Measurements from ENCODE around the gene SEC24D.
A peak's percentile ranks its signal among the peaks of the same experiment; 100 is the strongest.
"Not testable (repeated sequence)": the region's sequence is repeated elsewhere in the genome, so short reads cannot be mapped to it uniquely, and the experiment has no call there.

Gene SEC24D

GRCh38 chr4:118835571-118836300 is at the start of gene SEC24D:
Gene SEC24D (minus strand): TSS chr4:118836126. CDS start chr4:118833696, 2,430 bp downstream.
- peak; percentile 58 for DNase-seq (ENCODE audit: low read depth)
- peak within 1 kb of the TSS; percentile 89 for H3K4me3 ChIP-seq (ENCODE audit: low read depth, low read length)

GRCh38 chr4:118884716-118885115 is 48.8 kb upstream of the SEC24D start:
- no peak for DNase-seq (ENCODE audit: low read depth)
- H3K4me3 ChIP-seq (ENCODE audit: low read depth, low read length): no peak overlapping the region

- no peak for DNase-seq (ENCODE audit: low read depth)
- no peak overlapping the region for H3K4me3 ChIP-seq (ENCODE audit: low read depth, low read length)
Measured at GRCh38 chr4:118883861-118884260, 47.9 kb upstream of the SEC24D start.

GRCh38 chr4:118881512-118882146 is 45.7 kb upstream of the SEC24D start:
- H3K4me3 ChIP-seq (ENCODE audit: low read depth, low read length): no peak overlapping the region

GRCh38 chr4:118879409-118879808 is 43.5 kb upstream of the SEC24D start:
- DNase-seq (ENCODE audit: low read depth): no peak

More at GRCh38 chr4:118881512-118882146, 45.7 kb upstream of the SEC24D start:
- no peak for DNase-seq (ENCODE audit: low read depth)

GRCh38 chr4:118878507-118878906 is 42.6 kb upstream of the SEC24D start:
- DNase-seq (ENCODE audit: low read depth); H3K4me3 ChIP-seq (ENCODE audit: low read depth, low read length): not testable (repeated sequence)

More at GRCh38 chr4:118879409-118879808, 43.5 kb upstream of the SEC24D start:
- no peak overlapping the region for H3K4me3 ChIP-seq (ENCODE audit: low read depth, low read length)

GRCh38 chr4:118877797-118878196 is 41.9 kb upstream of the SEC24D start:
- no peak overlapping the region for H3K4me3 ChIP-seq (ENCODE audit: low read depth, low read length)
- no peak for DNase-seq (ENCODE audit: low read depth)

GRCh38 chr4:118872181-118872580 is 36.3 kb upstream of the SEC24D start:
- no peak overlapping the region for H3K4me3 ChIP-seq (ENCODE audit: low read depth, low read length)
- no peak for DNase-seq (ENCODE audit: low read depth)

GRCh38 chr4:118869808-118870342 is 33.9 kb upstream of the SEC24D start:
- DNase-seq (ENCODE audit: low read depth): peak; percentile 21

GRCh38 chr4:118867311-118868067 is 31.6 kb upstream of the SEC24D start:
- H3K4me3 ChIP-seq (ENCODE audit: low read depth, low read length): no peak overlapping the region
- no peak for DNase-seq (ENCODE audit: low read depth)

More at GRCh38 chr4:118869808-118870342, 33.9 kb upstream of the SEC24D start:
- H3K4me3 ChIP-seq (ENCODE audit: low read depth, low read length): no peak overlapping the region

- no peak overlapping the region for H3K4me3 ChIP-seq (ENCODE audit: low read depth, low read length)
- no peak for DNase-seq (ENCODE audit: low read depth)
Measured at GRCh38 chr4:118866442-118866841, 30.5 kb upstream of the SEC24D start.

GRCh38 chr4:118865091-118865708 is 29.3 kb upstream of the SEC24D start:
- H3K4me3 ChIP-seq (ENCODE audit: low read depth, low read length): no peak overlapping the region
- peak; percentile 16 for DNase-seq (ENCODE audit: low read depth)

- no peak for DNase-seq (ENCODE audit: low read depth)
- no peak overlapping the region for H3K4me3 ChIP-seq (ENCODE audit: low read depth, low read length)
Measured at GRCh38 chr4:118858779-118859178, 22.9 kb upstream of the SEC24D start.

- H3K4me3 ChIP-seq (ENCODE audit: low read depth, low read length): no peak overlapping the region
- DNase-seq (ENCODE audit: low read depth): no peak
Measured at GRCh38 chr4:118857760-118858159, 21.8 kb upstream of the SEC24D start.

GRCh38 chr4:118850488-118851173 is 14.7 kb upstream of the SEC24D start:
- no peak for DNase-seq (ENCODE audit: low read depth)
- H3K4me3 ChIP-seq (ENCODE audit: low read depth, low read length): peak overlapping the region; percentile 32

GRCh38 chr4:118849867-118850487 is 14.1 kb upstream of the SEC24D start:
- DNase-seq (ENCODE audit: low read depth): no peak
- H3K4me3 ChIP-seq (ENCODE audit: low read depth, low read length): peak overlapping the region; percentile 32

GRCh38 chr4:118848901-118849300 is 13.0 kb upstream of the SEC24D start:
- DNase-seq (ENCODE audit: low read depth): no peak

GRCh38 chr4:118848242-118848641 is 12.3 kb upstream of the SEC24D start:
- no peak overlapping the region for H3K4me3 ChIP-seq (ENCODE audit: low read depth, low read length)
- no peak for DNase-seq (ENCODE audit: low read depth)

More at GRCh38 chr4:118848901-118849300, 13.0 kb upstream of the SEC24D start:
- H3K4me3 ChIP-seq (ENCODE audit: low read depth, low read length): no peak overlapping the region
